ENCODE results near the gene MYL4. TPM values are rescaled to one million over a fixed set of nuclear protein-coding genes. Genes with fewer than 3 reads are reported as not detected.

MYL4 gene
- total and polyA plus RNA-seq, 2 of the 8 experiments (the other 6 are each of a cell fraction or from before 2014, with no cell fraction given) = 0.12 TPM; not detected in 1

DNA sequence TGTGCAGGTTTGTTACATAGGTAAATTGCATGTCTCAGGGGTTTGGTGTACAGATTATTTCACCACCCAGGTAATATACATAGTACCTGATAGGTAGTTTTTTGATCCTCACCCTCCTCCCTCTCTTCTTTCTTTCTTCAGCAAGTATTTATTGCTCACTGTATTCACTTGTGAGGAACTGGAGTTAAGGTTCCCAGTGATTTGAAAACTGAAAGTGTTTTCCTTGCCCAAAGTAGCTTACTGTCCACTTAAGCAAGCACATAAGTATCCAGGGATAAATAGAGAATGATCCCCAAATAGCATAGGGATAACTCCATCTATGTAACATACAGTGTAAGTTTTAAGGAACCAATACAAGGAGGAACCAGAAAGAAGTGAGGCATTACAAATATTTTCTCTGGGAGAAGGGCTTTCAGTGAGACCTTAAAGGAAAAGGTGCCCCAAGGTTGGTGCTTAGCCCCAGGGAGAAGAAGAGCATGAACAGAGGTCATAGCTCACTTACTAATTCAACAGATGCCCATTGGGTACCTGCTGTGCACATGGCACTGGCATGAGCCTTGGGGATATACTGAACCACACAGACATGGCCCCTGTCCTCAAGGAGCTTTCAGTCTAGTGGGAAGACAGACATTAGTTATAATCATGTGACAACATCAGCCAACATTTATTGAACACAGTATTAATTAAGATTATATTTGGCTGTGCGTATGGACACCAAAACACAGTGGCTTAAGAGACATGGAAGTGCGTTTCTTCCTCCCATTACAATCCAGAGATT lies 17.0 kb downstream of the MYL4 start:
- Histone ChIP-seq H3K14ac (ENCODE audit: insufficient read length) (no peak overlapping the region), H2BK15ac (ENCODE audit: low read length) (no peak overlapping the region), H3K56ac (replicated peaks; ENCODE audit: insufficient read length, low read depth, low read length) (no peak overlapping the region), H3K4me1 (replicated peaks in 1 of 4; ENCODE audit: control insufficient read depth in 3 of 4, insufficient read depth in 4 of 4, low read length in 3 of 4) (peaks cover 0 to 3% (median 3%) of the 10 kb centered on the region in 4 experiments; a peak in 3 of 7 replicates), H3K23ac (ENCODE audit: insufficient read length) (no peak overlapping the region), H3K79me2 (ENCODE audit: control insufficient read depth in 1 of 2, insufficient read depth in 2 of 2, low read length in 2 of 2) (no peaks in the 10 kb centered on the region), H3K23me2 (ENCODE audit: low read depth, low read length) (no peaks in the 10 kb centered on the region), H3K27ac (ENCODE audit: low read depth, low read length) (no peak overlapping the region), H2BK20ac (ENCODE audit: low read length) (no peak overlapping the region), H3K9ac (replicated peaks in 1 of 4; ENCODE audit: extremely low read depth in 1 of 4, low read depth in 3 of 4, low read length in 3 of 4) (no peak overlapping the region), H2BK120ac (replicated peaks; ENCODE audit: low read depth, low read length) (no peak overlapping the region), H3K4ac (replicated peaks; ENCODE audit: insufficient read length, low read depth, low read length) (no peak overlapping the region), H3K18ac (ENCODE audit: extremely low read depth, low read length) (no peak overlapping the region), H3K9me3 (ENCODE audit: insufficient read depth in 2 of 2, low read depth in 1 of 2, low read length in 1 of 2) (peaks cover 0 to 10% of the 10 kb centered on the region in 2 experiments; a peak in 2 of 4 replicates), H3K36me3 (ENCODE audit: control insufficient read depth in 2 of 4, insufficient read depth in 4 of 4, low read length in 3 of 4) (no peaks in the 10 kb centered on the region), H4K20me1 (replicated peaks in 1 of 2; ENCODE audit: control insufficient read depth in 1 of 2, insufficient read depth in 2 of 2, low read length in 2 of 2) (no peaks in the 10 kb centered on the region), H3K27me3 (replicated peaks in 1 of 4; ENCODE audit: control insufficient read depth in 3 of 4, extremely low read depth in 1 of 4, insufficient read depth in 3 of 4, low read length in 3 of 4) (0 out of 7 replicates have a peak, but pooled peaks cover 0 to 1% (median 0%) of the 10 kb centered on the region in 4 experiments), H2BK12ac (ENCODE audit: low read depth, low read length) (no peak overlapping the region), H2BK5ac (ENCODE audit: low read depth, low read length) (no peak overlapping the region), H4K5ac (ENCODE audit: insufficient read length, low read depth, low read length) (no peak overlapping the region), H3K79me1 (ENCODE audit: low read depth, low read length) (no peaks in the 10 kb centered on the region), H3K4me2 (ENCODE audit: insufficient read depth in 1 of 2, low read depth in 2 of 2, low read length in 2 of 2) (no peak overlapping the region), H3K4me3 (ENCODE audit: extremely low read depth in 1 of 4, insufficient read depth in 2 of 4, low read depth in 3 of 4, low read length in 4 of 4) (no peak overlapping the region), H2AK5ac (ENCODE audit: low read depth, low read length) (no peak overlapping the region), H2AFZ (ENCODE audit: low read length) (no peak overlapping the region), H4K8ac (ENCODE audit: extremely low read depth, insufficient read depth, low read length) (no peak overlapping the region), H4K91ac (replicated peaks; ENCODE audit: insufficient read length, low read length) (no peak overlapping the region)
- ChIA-PET CTCF (ENCODE audit: partially characterized antibody) (interaction anchor here (1.0 to 2.0 kb wide), 2 partner anchors 89 to 488 kb away, joined by 3 to 7 read pairs; no protein-coding TSS in a partner anchor), POLR2A (ENCODE audit: partially characterized antibody) (no interaction called here)
- DNase-seq (ENCODE audit: low read depth in 1 of 2, low spot score in 2 of 2) = no peak
- no peak for FAIRE-seq
- WGBS, 2 experiments (ENCODE audit: extremely low coverage in 1 of 2, insufficient coverage in 1 of 2, insufficient read length in 1 of 2, insufficient replicate concordance in 2 of 2, low coverage in 1 of 2, low lambda C conversion rate in 2 of 2, missing lambda C conversion rate in 1 of 2) = 89% methylated on average over 2 of the region's 2 CpGs; no CpG with 5 or more reads in 1 of the 2 experiments
- TF ChIP-seq SIN3A (conservative IDR thresholded peaks at IDR 0.05 in 1 of 2, IDR thresholded peaks at IDR 0.05 in 1 of 2; ENCODE audit: low read depth in 1 of 2, low read length in 2 of 2) (no peak), POLR2AphosphoS5 (IDR thresholded peaks at IDR 0.05; ENCODE audit: low read depth, low read length) (no peak), YY1 (IDR thresholded peaks at IDR 0.05; ENCODE audit: low read depth, low read length) (no peak), ZNF274 (IDR thresholded peaks at IDR 0.05; ENCODE audit: borderline replicate concordance, extremely low read depth, low read length) (no peak), TAF1 (IDR thresholded peaks at IDR 0.05; ENCODE audit: low read depth, low read length) (no peak), CTCF (IDR thresholded peaks at IDR 0.05; ENCODE audit: control extremely low read depth in 1 of 3, insufficient read depth in 1 of 3, low read depth in 1 of 3, low read length in 3 of 3) (no peak), GTF2F1 (IDR thresholded peaks at IDR 0.05; ENCODE audit: borderline replicate concordance, low read depth, low read length) (no peak), BCL11A (IDR thresholded peaks at IDR 0.05; ENCODE audit: low read depth in 2 of 2, low read length in 2 of 2) (no peak), TBP (IDR thresholded peaks at IDR 0.05; ENCODE audit: low read depth, low read length) (no peak), SRF (IDR thresholded peaks at IDR 0.05; ENCODE audit: low read depth, low read length) (no peak)
